IPS DF 4.7 (cell line): ENCODE measurements around the gene ALDH3A2.

Experiments used
- DNase-seq: peaks from one replicate; pipeline ENCODE4 v3.0.0-alpha.2; 2013; ENCODE audit warnings: low spot score; ENCODE audit errors: extremely low read depth

The ALDH3A2 gene

DNA sequence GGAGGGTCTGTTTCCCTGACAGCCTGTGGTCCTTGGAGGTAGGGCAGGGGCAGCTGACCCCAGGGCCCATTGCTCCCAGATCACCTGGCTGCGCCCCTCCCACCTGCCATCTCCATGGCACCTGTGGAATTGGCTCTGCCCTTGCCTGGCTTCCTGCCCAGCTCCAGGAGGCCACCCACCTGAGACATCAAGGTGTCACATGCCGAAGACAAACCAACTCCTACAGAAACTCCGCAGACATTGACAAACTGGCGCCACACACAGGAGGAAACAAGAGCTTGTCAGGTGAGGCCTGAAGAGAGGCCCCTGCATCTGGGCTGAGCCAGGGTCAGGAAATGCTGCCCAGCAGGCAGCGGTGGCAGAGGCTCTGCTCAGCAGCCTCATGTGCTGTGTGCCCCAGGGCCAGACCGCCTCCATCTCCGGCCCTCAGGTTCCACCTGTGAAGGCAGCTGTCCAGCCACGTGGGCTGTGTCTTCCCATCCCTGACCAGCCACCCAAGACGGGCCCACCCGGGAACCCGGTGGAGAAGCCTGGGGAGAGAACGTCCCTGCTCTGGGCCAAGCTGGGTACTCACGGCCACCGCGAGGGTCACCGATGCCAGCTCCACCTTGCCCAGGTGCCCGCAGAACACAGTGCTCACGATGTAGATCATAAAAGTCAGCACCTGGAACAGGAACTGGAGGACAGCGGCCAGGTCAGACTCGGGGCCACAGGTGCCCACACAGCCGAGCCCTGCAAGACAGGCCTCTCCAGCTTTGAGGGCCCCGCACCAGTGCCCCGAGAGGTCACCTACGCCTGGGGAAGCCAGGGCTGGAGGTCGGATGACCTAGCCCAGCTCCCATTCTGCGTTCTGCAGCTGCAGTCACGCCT lies 66.2 kb downstream of the ALDH3A2 start:
- no peak for DNase-seq

DNA sequence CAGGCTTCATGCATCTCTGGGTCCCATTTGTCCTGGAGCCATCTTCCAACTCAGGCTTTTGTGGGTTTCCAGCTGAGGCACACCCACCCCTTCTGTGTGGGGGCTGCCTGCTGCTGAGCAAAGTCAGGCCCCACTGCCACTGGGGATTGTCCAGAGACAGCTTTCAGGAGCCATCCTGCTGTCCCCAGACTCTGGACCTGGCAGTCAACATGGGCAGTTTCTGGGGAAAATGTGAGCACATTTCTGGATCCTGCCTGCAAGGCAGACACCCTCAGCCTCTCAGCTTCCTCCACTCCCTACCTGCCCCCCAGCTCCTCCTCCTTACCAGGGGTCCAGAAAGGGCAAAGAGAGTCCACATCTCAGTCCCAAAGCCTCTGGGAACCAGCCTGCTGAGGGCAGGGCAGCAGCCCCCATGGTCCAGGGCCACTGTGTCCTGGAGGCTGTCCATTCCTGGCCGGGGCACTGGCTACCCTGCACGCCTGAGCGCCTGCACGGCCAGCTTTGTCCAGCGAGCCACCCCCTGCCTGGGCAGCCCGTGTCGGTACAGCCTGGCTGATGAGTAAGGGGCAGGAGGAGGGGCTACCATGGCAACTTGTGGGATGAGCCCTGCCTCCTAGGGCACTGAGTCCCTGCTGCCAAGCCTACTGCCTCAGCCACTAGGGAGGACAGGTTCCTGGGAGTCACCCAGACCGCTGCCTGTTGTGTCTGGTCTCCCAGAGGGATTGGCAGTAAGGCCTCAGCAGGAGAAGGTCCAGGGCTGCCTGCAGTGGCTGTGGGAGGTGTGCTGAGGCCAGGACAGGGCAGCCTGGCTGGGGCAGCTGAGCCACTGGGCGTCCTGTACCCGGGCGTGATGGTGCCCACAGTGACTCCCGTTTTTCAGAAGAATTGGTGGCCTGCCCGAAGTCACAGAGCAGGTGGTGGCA lies 67.8 kb downstream of the ALDH3A2 start, which contains the start of gene SLC47A2:
SLC47A2 (minus strand) TSS at position 477 of the 923 bp plus-strand sequence; CDS start at position 448, 29 bp downstream.
- no peak for DNase-seq

DNA sequence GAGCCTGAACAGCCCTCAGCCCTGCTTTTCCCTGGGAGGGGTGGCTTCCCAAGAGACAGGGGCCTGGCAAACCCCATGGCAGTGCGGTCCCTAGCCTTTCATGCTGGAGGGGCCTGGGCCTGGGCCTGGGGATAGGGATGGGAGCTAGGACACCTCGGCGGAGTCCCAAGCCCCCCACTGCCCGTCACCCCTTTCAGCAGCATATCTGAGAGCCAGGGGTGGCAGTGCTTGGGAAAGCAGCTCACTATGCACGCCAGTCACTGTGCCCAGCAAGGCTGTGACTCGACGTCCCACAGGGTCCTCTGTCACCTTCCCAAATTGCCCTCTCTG lies 68.4 kb downstream of the ALDH3A2 start:
- no peak for DNase-seq

DNA sequence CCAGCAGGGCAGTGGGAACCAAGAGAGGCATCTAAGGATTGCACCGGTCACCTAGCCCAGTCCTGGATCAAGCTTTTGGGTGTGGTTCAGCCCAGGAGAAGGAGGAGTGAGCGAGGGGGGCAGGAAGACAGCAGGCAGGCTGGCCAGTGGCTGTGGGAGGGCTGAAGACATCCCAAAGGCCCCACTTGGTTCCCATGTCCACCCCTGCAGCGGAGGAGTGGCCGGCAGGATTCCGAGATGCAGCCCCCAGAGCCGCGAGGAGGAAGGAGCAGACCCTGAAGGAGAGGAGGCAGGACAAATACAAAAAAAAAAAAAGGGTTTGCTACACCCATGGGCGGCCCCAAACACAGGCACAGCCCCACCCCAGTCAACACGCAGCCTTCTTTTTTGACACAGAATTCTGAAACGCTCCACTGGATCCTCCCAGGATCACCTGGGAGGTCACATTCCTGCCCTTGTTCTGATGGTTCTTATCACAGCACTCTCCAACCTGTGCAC lies 68.9 kb downstream of the ALDH3A2 start:
- DNase-seq: no peak

DNA sequence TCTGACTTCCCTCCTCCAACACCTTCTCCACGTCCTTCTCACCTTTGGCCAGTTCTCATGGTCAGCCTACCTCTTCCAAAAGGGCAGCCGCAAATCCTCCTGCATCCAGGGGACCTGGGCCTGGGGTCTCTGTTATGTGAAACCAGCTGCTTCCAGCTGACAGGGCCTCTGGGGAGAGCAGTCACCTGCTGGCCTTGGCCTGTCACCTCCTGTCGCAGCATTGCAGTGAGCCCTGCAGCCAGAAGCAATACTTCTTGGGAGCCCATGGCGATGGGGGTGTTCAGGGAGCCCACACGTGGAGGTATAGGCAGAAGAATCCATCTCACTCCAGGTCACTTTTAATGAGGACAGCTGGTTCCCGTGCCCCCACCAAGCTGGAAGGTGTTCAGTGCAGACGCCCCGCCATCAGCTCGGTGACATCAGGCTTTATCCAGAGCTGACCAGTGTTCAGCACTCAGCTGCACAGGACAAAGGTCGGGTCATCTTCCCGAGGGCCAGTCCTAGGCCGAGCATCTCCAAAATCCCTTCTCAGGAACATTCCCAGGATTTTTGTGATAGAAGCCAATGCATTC lies 69.6 kb downstream of the ALDH3A2 start:
- no peak for DNase-seq

DNA sequence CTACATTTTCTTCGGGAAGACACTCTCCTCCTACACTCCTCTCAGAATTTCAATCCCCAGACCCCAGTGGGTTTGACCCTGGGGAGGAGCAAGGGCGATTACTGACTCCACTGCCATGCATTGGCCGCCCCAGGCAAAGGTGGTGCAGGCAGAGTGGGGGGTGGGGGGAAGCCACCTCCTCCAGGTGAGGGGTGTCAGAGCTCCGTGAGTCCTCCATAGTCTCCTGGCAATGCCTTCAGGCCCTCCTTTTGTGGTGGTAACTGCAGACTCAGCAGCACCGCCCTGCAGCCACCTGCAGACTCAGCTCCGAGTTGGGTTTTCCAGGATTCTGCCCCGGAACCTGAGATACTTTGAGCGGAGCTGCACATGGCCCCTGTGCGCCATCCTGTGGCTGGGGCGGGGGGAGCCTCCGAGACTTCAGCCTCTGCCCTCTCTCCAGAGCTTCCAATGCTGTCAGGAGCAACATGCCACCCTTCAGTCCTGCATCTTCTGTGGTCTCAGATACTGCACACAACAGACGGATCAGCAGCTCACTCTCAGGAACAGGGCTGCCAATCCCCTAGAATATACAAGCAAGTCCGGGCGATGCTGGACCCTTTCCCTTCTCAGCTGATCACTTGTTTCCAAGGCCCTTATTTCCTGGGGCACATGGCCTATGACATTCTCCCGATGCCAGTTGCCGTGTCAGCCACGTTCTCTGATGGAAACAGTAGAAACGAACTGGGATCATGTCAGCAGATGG lies 70.2 kb downstream of the ALDH3A2 start:
- no peak for DNase-seq

DNA sequence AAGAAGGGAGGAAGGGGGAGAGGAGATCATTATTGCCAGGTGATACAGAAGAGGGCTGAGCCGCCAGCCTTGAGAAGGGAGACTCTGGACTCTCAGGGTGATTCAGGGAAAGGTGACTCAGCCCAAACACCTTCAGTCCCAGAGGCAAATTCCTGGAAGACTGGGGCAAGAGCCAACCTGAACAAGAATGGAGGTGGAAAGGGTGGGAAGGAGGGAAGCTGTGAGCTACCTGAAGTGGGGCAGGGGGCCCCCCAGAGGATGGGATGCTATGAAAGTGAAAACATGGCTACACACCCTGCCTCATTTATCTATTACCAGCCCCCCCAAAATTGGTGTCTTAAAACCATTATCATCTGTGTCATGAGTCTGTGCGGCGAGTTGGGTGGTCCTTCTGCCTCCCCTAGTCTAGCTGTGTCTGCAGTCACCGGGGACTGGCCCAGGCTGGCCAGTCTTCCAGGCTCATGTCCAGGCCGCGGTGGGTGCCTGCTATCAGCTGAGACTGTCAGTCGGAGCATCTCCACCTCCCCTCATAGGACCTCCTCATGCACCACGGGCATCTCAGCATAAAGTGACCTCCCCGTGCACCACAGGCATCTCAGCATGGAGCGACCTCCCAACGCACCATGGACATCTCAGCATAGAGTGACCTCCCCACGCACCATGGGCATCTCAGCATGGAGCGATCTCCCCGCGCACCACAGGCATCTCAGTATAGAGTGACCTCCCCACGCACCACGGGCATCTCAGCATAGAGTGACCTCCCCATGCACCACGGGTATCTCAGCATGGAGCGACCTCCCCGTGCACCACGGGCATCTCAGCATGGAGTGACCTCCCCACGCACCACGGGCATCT lies 71.0 kb downstream of the ALDH3A2 start:
- no peak for DNase-seq

DNA sequence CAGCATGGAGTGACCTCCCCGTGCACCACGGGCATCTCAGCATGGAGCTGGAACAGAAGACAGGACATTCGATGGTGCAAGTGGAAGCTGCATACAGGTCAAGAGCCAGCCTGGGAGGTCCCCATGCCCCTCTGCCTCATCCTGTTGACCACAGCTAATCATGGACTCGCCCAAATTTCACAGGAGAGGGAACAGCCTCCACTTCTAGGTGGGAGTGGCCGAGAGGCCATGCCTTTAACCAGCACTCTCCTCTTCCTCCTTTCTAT lies 71.6 kb downstream of the ALDH3A2 start:
- no peak for DNase-seq

DNA sequence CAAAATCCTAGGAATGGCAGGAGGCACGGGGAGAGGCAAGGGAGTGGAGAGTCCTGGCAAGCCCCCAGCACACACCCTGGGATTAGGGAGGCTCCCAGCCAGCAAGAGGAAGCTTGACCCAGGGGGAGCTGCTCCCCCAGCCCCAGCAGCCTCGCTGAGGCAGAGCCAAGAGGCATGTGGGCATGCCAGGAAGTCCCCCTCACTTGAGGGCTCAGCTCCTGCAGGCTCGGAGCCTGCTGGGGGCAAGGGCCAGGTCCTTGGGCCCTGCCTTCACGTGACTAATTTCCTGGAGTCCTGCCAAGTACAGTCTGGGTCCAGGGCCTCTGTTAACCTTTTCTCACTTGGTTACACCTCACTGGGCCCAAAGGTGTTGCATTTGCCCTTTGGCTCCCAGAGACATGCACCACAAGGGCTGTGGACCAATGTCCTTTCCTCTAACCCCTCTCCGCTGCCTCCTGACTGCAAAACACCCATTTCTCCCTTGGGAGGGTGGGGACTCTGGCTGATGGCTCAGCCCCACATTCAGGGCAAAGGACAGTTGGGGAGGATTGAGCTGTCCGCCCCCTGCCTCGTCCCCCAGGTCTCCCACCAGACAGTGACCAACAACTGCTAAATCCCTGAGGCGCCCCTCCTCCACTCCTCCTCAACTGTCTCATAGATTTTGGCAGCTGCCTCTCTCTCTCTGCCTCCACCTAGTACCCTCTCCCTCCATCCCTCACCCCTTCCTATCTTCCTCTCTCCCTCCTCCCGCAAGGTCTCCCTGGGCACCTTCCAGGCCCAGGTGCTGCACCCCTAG lies 72.3 kb downstream of the ALDH3A2 start:
- DNase-seq: no peak

DNA sequence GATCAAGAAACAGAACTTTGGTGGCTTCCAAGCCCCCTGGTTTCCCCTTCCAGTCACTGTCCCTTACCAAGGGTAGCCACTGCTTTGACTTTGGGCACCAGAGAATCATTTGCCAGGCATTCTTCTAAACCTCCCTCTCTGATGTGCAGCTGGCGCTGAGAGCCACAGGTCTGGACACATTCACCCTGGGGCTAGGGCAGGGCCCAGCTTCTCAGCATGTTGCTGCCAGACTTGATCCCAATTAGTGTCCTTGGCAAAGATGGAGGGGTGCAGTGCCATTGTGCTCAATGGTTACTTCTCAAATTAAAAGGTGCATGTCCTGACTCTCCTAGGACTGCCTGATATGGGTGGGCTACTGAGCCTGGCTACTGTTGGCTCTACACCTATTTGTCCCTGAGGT lies 75.4 kb downstream of the ALDH3A2 start:
- DNase-seq: no peak

DNA sequence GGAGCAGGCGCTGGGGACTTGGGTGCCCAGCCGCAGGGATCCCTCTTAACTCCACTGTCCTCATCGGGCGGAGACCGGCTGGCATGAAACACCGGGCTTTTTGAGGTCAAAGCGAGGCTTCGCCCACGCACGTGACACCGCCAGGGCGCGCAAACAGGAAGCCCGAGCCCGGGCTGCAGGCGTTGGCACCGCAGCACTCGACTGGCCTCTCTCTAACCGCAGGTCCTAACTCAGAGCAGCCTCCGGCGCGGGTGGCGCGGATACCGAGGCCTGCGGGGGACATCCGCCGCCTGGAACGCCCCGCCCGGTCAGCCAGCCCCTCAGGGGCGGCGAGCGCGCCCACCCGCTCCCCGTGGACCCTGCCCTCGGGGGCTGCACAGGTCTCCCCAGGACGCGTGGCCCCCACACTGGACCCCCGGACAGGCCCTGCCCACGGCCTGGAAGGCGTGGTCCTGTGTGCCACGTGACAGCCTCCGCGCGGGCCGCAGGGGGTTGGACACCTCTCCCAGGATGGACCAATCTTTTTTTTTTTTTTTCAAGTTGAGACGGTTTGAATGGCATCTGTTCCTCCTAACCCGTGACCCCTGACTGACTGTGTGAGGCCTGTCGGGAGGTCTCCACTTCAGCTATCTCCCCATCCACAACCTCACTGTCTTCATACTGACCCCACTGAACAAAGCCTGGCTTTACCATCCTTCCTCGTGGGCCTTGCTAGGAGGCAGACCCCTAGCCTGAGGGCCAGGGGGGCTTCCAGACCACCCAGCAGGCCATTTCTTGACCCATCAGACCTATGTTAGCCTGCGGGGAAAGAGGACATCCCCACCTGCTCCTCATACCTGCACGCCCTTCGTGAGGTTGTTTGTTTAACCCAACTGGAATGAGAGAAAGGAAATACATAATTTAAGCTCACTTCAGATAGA lies 76.2 kb downstream of the ALDH3A2 start:
- no peak for DNase-seq

DNA sequence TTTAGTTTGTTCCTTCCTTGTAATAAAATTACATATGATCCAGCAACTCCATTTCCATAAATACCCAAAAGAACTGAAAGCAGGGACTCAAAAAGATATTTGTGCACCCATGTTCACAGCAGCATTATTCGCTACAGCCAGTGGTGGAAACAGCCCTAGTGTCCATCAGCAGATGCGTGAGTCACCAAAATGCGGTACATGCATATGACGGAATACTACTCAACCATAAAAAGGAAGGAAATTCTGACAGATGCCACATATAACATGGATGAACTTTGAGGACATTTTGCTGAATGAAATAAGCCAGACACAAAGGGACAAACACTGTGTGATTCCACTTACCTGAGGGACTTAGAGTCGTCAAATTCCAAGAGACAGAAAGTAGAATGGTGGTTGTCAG lies 76.9 kb downstream of the ALDH3A2 start:
- no peak for DNase-seq

DNA sequence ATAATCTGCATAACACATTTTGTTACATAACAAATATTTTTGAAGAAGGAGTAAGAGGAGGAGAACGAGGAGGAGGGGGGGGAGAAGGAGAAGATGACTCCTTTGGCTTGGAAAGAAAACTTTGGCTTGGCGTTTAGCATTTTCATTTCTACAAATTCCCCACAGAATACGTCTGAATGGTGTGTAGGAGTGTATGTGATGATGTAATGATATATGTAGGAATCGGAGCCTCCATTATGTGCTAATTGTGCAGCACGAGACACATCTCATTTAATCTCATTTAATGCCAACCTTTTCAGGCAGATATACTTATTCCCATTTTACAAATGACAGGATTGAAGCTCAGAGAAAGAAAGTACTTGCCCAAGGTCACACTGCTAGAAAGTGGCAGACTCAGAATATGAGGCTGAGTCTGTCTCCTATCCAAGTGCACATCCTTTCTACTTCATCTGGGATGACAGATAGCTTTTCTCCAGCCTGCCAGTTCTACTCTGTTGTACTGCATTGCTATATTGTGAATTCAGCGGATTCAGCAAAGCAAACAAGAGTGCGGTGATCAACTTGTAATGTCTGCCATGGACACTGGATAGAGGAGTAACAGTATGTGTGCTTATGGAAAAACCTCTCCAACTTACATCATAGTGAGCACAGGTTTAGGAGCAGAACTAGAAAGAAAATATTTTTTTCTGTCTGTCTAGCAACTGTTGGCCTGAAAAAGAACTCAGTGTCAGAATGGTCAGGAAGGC lies 78.3 kb downstream of the ALDH3A2 start:
- no peak for DNase-seq
